Thymus (tissue), 11 donors: ENCODE results near the gene CDH13. TPM values are rescaled to one million over a fixed set of nuclear protein-coding genes. Genes with fewer than 3 reads are reported as not detected.

Experiments used
- DNase-seq, 9 donors: peaks; one replicate each; pipeline ENCODE4 v3.0.0-alpha.2; 2013; ENCODE audit warnings: low spot score in 9 of 9, low read depth in 6 of 9, missing footprints in 1 of 9
- H3K27ac ChIP-seq, 2 donors: one replicate each; pipeline ENCODE4 v1.5.1; 2013; ENCODE audit warnings: control low read depth in 1 of 2, low read depth in 1 of 2, low read length in 1 of 2, mild to moderate bottlenecking in 1 of 2, moderate library complexity in 1 of 2
- H3K27me3 ChIP-seq, 2 donors: one replicate each; pipeline ENCODE4 v1.5.1; 2013; ENCODE audit warnings: low read length in 1 of 2; ENCODE audit not compliant: control insufficient read depth in 2 of 2, insufficient read depth in 1 of 2
- H3K36me3 ChIP-seq, 2 donors: one replicate each; pipeline ENCODE4 v1.5.1; 2013; ENCODE audit warnings: low read length in 1 of 2, mild to moderate bottlenecking in 1 of 2, moderate library complexity in 1 of 2; ENCODE audit not compliant: control insufficient read depth in 2 of 2, insufficient read depth in 2 of 2
- H3K4me1 ChIP-seq, 2 donors: one replicate each; pipeline ENCODE4 v1.5.1; 2013; ENCODE audit warnings: low read length in 2 of 2; ENCODE audit not compliant: control insufficient read depth in 2 of 2, insufficient read depth in 2 of 2
- H3K4me3 ChIP-seq, 2 donors: one replicate each; pipeline ENCODE4 v1.5.1; 2013; ENCODE audit warnings: low read length in 2 of 2, control low read depth in 1 of 2, mild to moderate bottlenecking in 1 of 2
- H3K9me3 ChIP-seq, 2 donors: one replicate each; pipeline ENCODE4 v1.5.1; 2013; ENCODE audit warnings: low read length in 1 of 2, mild to moderate bottlenecking in 1 of 2; ENCODE audit not compliant: control insufficient read depth in 2 of 2, insufficient read depth in 1 of 2
- WGBS: extraction: QIAGEN DNeasy Blood & Tissue Kit; methylation state at CpG from one replicate; pipeline ENCODE4 v1.1.7; 2013; 5-methylcytosine and 5-hydroxymethylcytosine counted together
- polyA plus RNA-seq: library from polyadenylated mRNA; stranded (reverse); fragments of 200-250 nt; gene quantifications from one replicate; pipeline ENCODE4 v1.2.3, GENCODE V29; 2013
- total RNA-seq: library from RNA; stranded (reverse); fragments of 120-200 nt; gene quantifications from one replicate; pipeline ENCODE4 v1.2.4, GENCODE V29; 2013
- donor health status: healthy.

CDH13 gene
- total and polyA plus RNA-seq, 2 donors, result 1.5 to 3.7 TPM

DNA sequence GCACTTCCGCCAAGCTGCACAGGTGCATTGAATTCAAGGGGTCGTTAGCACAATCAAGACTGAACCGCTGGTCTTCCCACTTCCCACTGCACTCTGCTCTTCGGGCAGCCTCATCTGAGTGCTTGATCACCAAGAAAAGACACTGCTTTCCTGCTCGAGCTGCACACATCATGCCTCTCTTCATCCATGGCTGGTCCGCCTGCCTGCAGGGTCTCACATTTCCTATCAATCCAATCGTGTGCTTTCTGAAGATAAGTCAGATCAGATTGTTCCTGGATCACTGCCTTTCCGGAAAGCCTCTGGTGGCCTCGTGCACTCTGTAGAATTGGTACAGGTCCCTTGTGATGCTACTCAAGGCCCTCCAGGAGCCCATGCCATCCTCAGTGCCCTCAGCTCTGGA lies 1150.2 kb downstream of the CDH13 start:
- DNase-seq, result no peak
- H3K36me3 ChIP-seq, result no peaks in the 10 kb centered on the region
- H3K4me1 ChIP-seq, result no peaks in the 10 kb centered on the region
- no peak overlapping the region for H3K27ac ChIP-seq
- no peaks in the 10 kb centered on the region for H3K9me3 ChIP-seq
- 95% methylated on average over 9 of the region's 9 CpGs for WGBS
- no peak overlapping the region for H3K4me3 ChIP-seq
- H3K27me3 ChIP-seq, result no peaks in the 10 kb centered on the region

DNA sequence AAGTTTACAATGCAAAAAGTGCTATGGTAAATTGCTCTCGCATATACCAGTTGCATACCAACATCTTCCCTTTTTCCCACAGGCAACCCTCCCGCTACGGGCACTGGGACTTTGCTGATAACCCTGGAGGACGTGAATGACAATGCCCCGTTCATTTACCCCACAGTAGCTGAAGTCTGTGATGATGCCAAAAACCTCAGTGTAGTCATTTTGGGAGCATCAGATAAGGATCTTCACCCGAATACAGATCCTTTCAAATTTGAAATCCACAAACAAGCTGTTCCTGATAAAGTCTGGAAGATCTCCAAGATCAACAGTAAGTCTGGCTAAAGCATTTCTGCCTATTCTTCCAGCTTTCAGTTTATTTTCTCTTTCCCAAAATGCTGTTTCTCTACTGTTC lies 1153.1 kb downstream of the CDH13 start:
- 72% methylated on average over 6 of the region's 6 CpGs for WGBS
- no peaks in the 10 kb centered on the region for H3K27me3 ChIP-seq
- no peak overlapping the region for H3K27ac ChIP-seq
- no peaks in the 10 kb centered on the region for H3K9me3 ChIP-seq
- H3K36me3 ChIP-seq, result no peaks in the 10 kb centered on the region
- no peaks in the 10 kb centered on the region for H3K4me1 ChIP-seq
- no peak for DNase-seq
- no peak overlapping the region for H3K4me3 ChIP-seq

- no peaks in the 10 kb centered on the region for H3K36me3 ChIP-seq
These were observed 1158.7 kb downstream of the CDH13 start for GRCh38 chr16:83785455-83785854.

DNA sequence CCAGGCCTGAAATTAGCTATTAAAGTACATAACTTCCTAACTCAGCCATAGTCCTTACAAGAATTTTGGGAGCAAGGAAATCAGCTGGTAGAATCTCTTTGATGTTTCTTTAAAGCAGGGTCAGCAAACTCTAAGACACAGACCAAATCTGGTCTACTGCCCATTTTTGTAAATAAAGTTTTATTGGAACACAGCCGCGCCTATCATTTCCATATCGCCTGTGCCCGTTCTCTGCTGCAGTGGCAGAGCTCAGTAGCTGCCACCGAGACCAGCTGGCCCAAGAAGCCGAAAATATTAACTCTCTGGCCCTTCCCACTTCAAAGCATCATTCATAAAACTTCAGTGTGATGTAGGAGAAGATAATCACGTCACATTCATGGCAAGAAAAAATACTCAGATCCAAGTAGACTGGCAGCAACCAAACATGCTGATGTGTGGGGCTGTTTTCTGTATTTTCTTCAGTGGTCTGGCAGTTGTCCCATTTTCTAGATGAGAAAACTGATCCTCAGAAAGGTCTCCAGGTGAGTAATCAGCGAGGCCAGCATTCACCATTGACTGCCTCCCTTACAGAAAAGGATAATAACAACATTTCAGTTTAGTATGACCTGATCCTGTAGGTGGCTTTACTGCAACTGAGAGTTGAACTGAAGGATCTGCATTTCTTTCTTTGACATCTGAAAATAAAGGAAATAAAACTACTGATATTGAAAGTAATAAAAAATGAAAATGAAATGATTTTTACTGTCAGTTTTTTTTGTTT lies 1163.1 kb downstream of the CDH13 start:
- no peaks in the 10 kb centered on the region for H3K4me1 ChIP-seq
- H3K4me3 ChIP-seq, result no peak overlapping the region
- no peak overlapping the region for H3K27ac ChIP-seq
- DNase-seq, result no peak
- WGBS, result 93% methylated on average over 8 of the region's 8 CpGs
- no peaks in the 10 kb centered on the region for H3K27me3 ChIP-seq
- H3K36me3 ChIP-seq, result no peaks in the 10 kb centered on the region
- H3K9me3 ChIP-seq, result no peaks in the 10 kb centered on the region

More at GRCh38 chr16:83785455-83785854, 1158.7 kb downstream of the CDH13 start:
- no peak for DNase-seq
- H3K9me3 ChIP-seq, result no peaks in the 10 kb centered on the region
- H3K4me1 ChIP-seq, result no peaks in the 10 kb centered on the region
- no peak overlapping the region for H3K27ac ChIP-seq
- no peak overlapping the region for H3K4me3 ChIP-seq
- H3K27me3 ChIP-seq, result no peaks in the 10 kb centered on the region
- WGBS, result 80% methylated on average over 2 of the region's 2 CpGs

DNA sequence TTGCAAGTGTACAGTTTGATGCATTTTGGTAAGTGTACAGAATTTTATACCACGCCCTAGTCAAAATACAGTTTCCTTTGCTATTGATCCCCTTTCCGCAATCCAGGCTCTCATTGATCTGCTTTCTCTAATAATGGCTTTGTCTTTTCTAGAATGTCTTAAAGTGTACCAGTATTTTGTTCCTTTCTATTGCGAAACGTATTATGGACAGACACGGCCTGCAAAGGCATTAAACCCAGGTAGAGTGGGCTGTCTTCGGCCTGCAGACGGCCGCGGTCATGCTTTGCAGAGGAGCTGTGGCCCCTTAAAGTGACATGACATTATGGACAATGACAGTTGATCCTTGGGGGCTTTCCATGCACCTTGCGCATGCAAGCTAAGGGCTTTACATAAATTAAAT lies 1165.1 kb downstream of the CDH13 start:
- no peak overlapping the region for H3K4me3 ChIP-seq
- H3K27ac ChIP-seq, result no peak overlapping the region
- WGBS, result 96% methylated on average over 10 of the region's 10 CpGs
- DNase-seq, result no peak
- H3K9me3 ChIP-seq, result no peaks in the 10 kb centered on the region
- H3K27me3 ChIP-seq, result peaks cover 0 to 1% of the 10 kb centered on the region in 2 donors
- H3K36me3 ChIP-seq, result no peaks in the 10 kb centered on the region
- no peaks in the 10 kb centered on the region for H3K4me1 ChIP-seq

DNA sequence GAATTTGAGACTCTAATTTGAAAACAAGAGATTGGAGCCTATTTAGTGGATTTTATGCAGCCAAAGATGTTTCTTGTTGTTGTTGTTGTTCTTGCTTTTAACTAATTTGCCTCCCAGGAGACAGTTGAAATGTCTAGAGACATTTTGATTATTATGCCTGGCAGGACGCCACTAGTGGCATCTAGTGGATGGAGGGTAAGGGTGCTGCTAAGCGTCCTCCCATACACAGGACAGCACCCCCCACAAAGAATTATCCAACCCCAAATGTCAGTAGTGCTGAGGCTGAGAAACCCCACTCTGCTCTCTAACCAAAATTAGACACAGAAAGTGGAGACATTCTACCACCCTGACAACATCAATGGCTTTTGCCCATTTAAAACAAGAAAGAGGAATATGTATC lies 1165.6 kb downstream of the CDH13 start:
- 90% methylated on average over 2 of the region's 2 CpGs for WGBS
- Histone ChIP-seq H3K36me3 (no peaks in the 10 kb centered on the region), H3K9me3 (no peaks in the 10 kb centered on the region)

GRCh38 chr16:83793179-83793578 lies 1166.4 kb downstream of the CDH13 start:
- H3K27ac ChIP-seq, result no peak overlapping the region

More for the DNA sequence above, 1165.6 kb downstream of the CDH13 start:
- peaks cover 0 to 3% of the 10 kb centered on the region in 2 donors for H3K27me3 ChIP-seq
- no peaks in the 10 kb centered on the region for H3K4me1 ChIP-seq
- H3K27ac ChIP-seq, result no peak overlapping the region
- DNase-seq, result no peak
- H3K4me3 ChIP-seq, result no peak overlapping the region

GRCh38 chr16:83794860-83795554 lies 1168.2 kb downstream of the CDH13 start:
- Histone ChIP-seq H3K27ac (no peak overlapping the region), H3K4me1 (no peaks in the 10 kb centered on the region), H3K27me3 (peaks cover 0 to 3% of the 10 kb centered on the region in 2 donors), H3K4me3 (no peak overlapping the region), H3K9me3 (no peaks in the 10 kb centered on the region), H3K36me3 (no peaks in the 10 kb centered on the region)
- DNase-seq, result no peak
- whole genome bisulfite sequencing, result 68% methylated on average over 10 of the region's 10 CpGs

More at GRCh38 chr16:83793179-83793578, 1166.4 kb downstream of the CDH13 start:
- Histone ChIP-seq H3K27me3 (peaks cover 0 to 3% of the 10 kb centered on the region in 2 donors), H3K9me3 (no peaks in the 10 kb centered on the region), H3K4me3 (no peak overlapping the region), H3K36me3 (no peaks in the 10 kb centered on the region), H3K4me1 (no peaks in the 10 kb centered on the region)
- WGBS, result 89% methylated on average over 9 of the region's 9 CpGs
- DNase-seq, result no peak

DNA sequence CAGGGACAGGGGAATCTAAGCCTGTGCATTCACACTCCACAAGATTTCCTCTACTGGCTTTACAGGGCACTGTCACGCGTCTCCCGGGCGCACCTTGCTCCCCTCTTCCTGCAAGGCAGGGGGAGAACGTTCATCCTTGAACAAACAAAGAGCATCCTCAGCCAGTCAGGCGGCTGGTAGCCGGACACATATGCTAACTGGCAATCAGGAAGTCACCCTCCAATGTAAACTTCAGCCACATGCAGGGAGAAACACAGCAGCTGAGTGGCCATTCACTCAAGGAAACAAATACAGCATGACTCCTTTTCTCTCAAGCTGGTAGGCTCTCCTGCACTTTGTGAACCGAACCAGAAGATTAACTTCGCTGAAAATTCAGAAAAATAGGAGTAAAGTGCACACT lies 1170.2 kb downstream of the CDH13 start:
- Histone ChIP-seq H3K36me3 (no peaks in the 10 kb centered on the region), H3K27ac (no peak overlapping the region), H3K27me3 (peaks cover 0 to 3% of the 10 kb centered on the region in 2 donors), H3K9me3 (no peaks in the 10 kb centered on the region), H3K4me3 (no peak overlapping the region), H3K4me1 (no peaks in the 10 kb centered on the region)
- 89% methylated on average over 9 of the region's 9 CpGs for WGBS
- no peak for DNase-seq
